OCI-LY1 (cell line): Measurements from ENCODE around the gene ADARB2.

Experiments used
- H2AFZ ChIP-seq: fragments of 200-600 bp; sonication (generic), shearing (Covaris generic); 2 replicates; pipeline ENCODE4 v1.6.0; 2014; ENCODE audit warnings: antibody characterized with exemption, mild to moderate bottlenecking, low read length
- H3F3A ChIP-seq: fragments of 200-600 bp; sonication (generic), shearing (Covaris generic); 2 replicates; pipeline ENCODE4 v1.6.0; 2014; ENCODE audit warnings: mild to moderate bottlenecking, antibody characterized with exemption, low read length, moderate library complexity; ENCODE audit not compliant: insufficient read depth
- H3K27ac ChIP-seq: fragments of 200-600 bp; sonication (generic); 2 replicates; pipeline ENCODE4 v1.5.1; 2014; ENCODE audit warnings: low read length, mixed run types, mild to moderate bottlenecking, low read depth; ENCODE audit not compliant: poor library complexity, severe bottlenecking
- H3K27me3 ChIP-seq: fragments of 200-600 bp; sonication (generic); 2 replicates; pipeline ENCODE4 v1.6.0; 2014; ENCODE audit warnings: antibody characterized with exemption, mild to moderate bottlenecking, low read length, moderate library complexity; ENCODE audit not compliant: insufficient read depth
- H3K36me3 ChIP-seq: fragments of 200-600 bp; sonication (generic); 2 replicates; pipeline ENCODE4 v1.6.1; 2014; ENCODE audit warnings: mild to moderate bottlenecking, antibody characterized with exemption, low read length, moderate library complexity, mixed read lengths; ENCODE audit not compliant: insufficient read depth
- H3K4me1 ChIP-seq: fragments of 200-600 bp; sonication (generic); 2 replicates; pipeline ENCODE4 v1.5.1; 2014; ENCODE audit warnings: mild to moderate bottlenecking, low read length, moderate library complexity; ENCODE audit not compliant: insufficient read depth, severe bottlenecking
- H3K4me2 ChIP-seq: fragments of 200-600 bp; sonication (generic), shearing (Covaris generic); 2 replicates; pipeline ENCODE4 v1.6.1; 2014; ENCODE audit warnings: low read length
- H3K4me3 ChIP-seq: fragments of 200-600 bp; sonication (generic); 2 replicates; pipeline ENCODE4 v1.5.1; 2014; ENCODE audit warnings: low read length, low read depth, mild to moderate bottlenecking, mixed read lengths; ENCODE audit not compliant: poor library complexity, severe bottlenecking
- H3K79me2 ChIP-seq: fragments of 200-600 bp; shearing (Covaris generic); 2 replicates; pipeline ENCODE4 v1.6.1; 2016; ENCODE audit warnings: mixed run types, low read length, mixed read lengths; ENCODE audit not compliant: insufficient read depth
- H3K9ac ChIP-seq: fragments of 200-600 bp; sonication (generic), shearing (Covaris generic); 2 replicates; pipeline ENCODE4 v1.6.1; 2014; ENCODE audit warnings: mild to moderate bottlenecking, low read length, mixed read lengths
- H3K9me2 ChIP-seq: fragments of 200-600 bp; sonication (generic), shearing (Covaris generic); 2 replicates; pipeline ENCODE4 v1.6.1; 2014; ENCODE audit warnings: low read depth, mild to moderate bottlenecking, low read length, mixed read lengths
- H3K9me3 ChIP-seq: fragments of 200-600 bp; shearing (Covaris generic); 2 replicates; pipeline ENCODE4 v1.6.1; 2014; ENCODE audit warnings: low read length, mixed read lengths
- H4K20me1 ChIP-seq: fragments of 200-600 bp; sonication (generic), shearing (Covaris generic); 2 replicates; pipeline ENCODE4 v1.6.0; 2016; ENCODE audit warnings: mild to moderate bottlenecking, low read length; ENCODE audit not compliant: insufficient read depth
- CTCF ChIP-seq: fragments of 200-600 bp; sonication (generic), shearing (Covaris generic); IDR thresholded peaks from 2 replicates; pipeline ENCODE4 v1.5.1; 2017; ENCODE audit warnings: mild to moderate bottlenecking, antibody characterized with exemption, low read length, moderate library complexity, mixed read lengths
- EZH2 ChIP-seq: fragments of 200-600 bp; sonication (generic), shearing (Covaris generic); IDR thresholded peaks from 2 replicates; pipeline ENCODE4 v1.8.0; 2017; ENCODE audit warnings: borderline replicate concordance, mixed run types, mild to moderate bottlenecking, antibody characterized with exemption, low read length, moderate library complexity, mixed read lengths

The ADARB2 gene

GRCh38 chr10:1684991-1685390 is 52.3 kb downstream of the ADARB2 start:
- Histone ChIP-seq H2AFZ (no peak overlapping the region), H3K36me3 (peaks cover 40% of the 10 kb centered on the region; the same call in 1 of the 2 replicates), H3K79me2 (no peaks in the 10 kb centered on the region), H3K4me3 (no peak overlapping the region), H3K9me3 (no peaks in the 10 kb centered on the region; the same call in 1 of the 2 replicates), H3K4me1 (peaks cover 5% of the 10 kb centered on the region), H4K20me1 (no peaks in the 10 kb centered on the region), H3K27me3 (no peaks in the 10 kb centered on the region; the same call in 1 of the 2 replicates), H3K9ac (no peak overlapping the region), H3K4me2 (no peak overlapping the region), H3K9me2 (no peaks in the 10 kb centered on the region), H3K27ac (no peak overlapping the region), H3F3A (no peaks in the 10 kb centered on the region)
- TF ChIP-seq CTCF (no peak), EZH2 (no peak)

GRCh38 chr10:1683649-1684048 is 53.7 kb downstream of the ADARB2 start:
- no peak overlapping the region for H3K9ac ChIP-seq
- H3K4me3 ChIP-seq: no peak overlapping the region
- H4K20me1 ChIP-seq: no peaks in the 10 kb centered on the region
- H3K79me2 ChIP-seq: no peaks in the 10 kb centered on the region
- H3K9me3 ChIP-seq: no peaks in the 10 kb centered on the region; the same call in 1 of the 2 replicates
- no peak overlapping the region for H2AFZ ChIP-seq
- peaks cover 18% of the 10 kb centered on the region for H3K4me1 ChIP-seq
- H3K27me3 ChIP-seq: no peaks in the 10 kb centered on the region; the same call in 1 of the 2 replicates
- H3K4me2 ChIP-seq: no peak overlapping the region
- peaks cover 53% of the 10 kb centered on the region for H3K36me3 ChIP-seq
- H3K27ac ChIP-seq: no peak overlapping the region
- TF ChIP-seq CTCF (no peak), EZH2 (no peak)
- no peaks in the 10 kb centered on the region for H3F3A ChIP-seq
- H3K9me2 ChIP-seq: no peaks in the 10 kb centered on the region

GRCh38 chr10:1679821-1680650 is 57.3 kb downstream of the ADARB2 start:
- Histone ChIP-seq H3K9me3 (no peaks in the 10 kb centered on the region; the same call in 1 of the 2 replicates), H3K4me2 (no peak overlapping the region; the same call in 1 of the 2 replicates), H3K4me3 (no peak overlapping the region), H3K79me2 (no peaks in the 10 kb centered on the region), H3K27me3 (no peaks in the 10 kb centered on the region; the same call in 1 of the 2 replicates), H3K27ac (no peak overlapping the region), H3K4me1 (peaks cover 50% of the 10 kb centered on the region), H3K36me3 (peaks cover 51% of the 10 kb centered on the region), H3K9me2 (no peaks in the 10 kb centered on the region), H4K20me1 (no peaks in the 10 kb centered on the region), H2AFZ (no peak overlapping the region), H3K9ac (no peak overlapping the region), H3F3A (no peaks in the 10 kb centered on the region)
- TF ChIP-seq EZH2: no peak
- no peak for TF ChIP-seq CTCF
